ENCODE measurements around the gene CTNNBL1. TPM values are rescaled to one million over a fixed set of nuclear protein-coding genes. Genes with fewer than 3 reads are reported as not detected.

Gene CTNNBL1
- total RNA-seq, 1 donor = 19.5 TPM

GRCh38 chr20:37881601-37882343 is 187.9 kb downstream of the CTNNBL1 start:
- no peak for TF ChIP-seq CTCF (IDR thresholded peaks at IDR 0.05; ENCODE audit: extremely low read depth, low read depth, low read length)
- DNase-seq (ENCODE audit: insufficient read length, low spot score, missing footprints) = peak; percentile 69
- no peak overlapping the region for H3K4me2 ChIP-seq (ENCODE audit: insufficient read depth, low read length)
- no peak overlapping the region for H3K4me3 ChIP-seq (ENCODE audit: insufficient read depth, low read length)
- peaks cover 7% of the 10 kb centered on the region for H3K27me3 ChIP-seq (ENCODE audit: insufficient read depth, low read length)
- H3K27ac ChIP-seq (ENCODE audit: low read depth, low read length) = no peak overlapping the region
- no peaks in the 10 kb centered on the region for H3K4me1 ChIP-seq (ENCODE audit: insufficient read depth, low read length)
- no peak overlapping the region for H2AFZ ChIP-seq (ENCODE audit: low read length)
- no peaks in the 10 kb centered on the region for H3K9me3 ChIP-seq (ENCODE audit: low read depth, low read length)
- no peaks in the 10 kb centered on the region for H4K20me1 ChIP-seq (ENCODE audit: insufficient read depth, low read length)
- no peaks in the 10 kb centered on the region for H3K79me2 ChIP-seq (ENCODE audit: insufficient read depth, low read length)
- H3K36me3 ChIP-seq (ENCODE audit: insufficient read depth, low read length) = no peaks in the 10 kb centered on the region

GRCh38 chr20:37882961-37883712 is 189.3 kb downstream of the CTNNBL1 start:
- Histone ChIP-seq H3K4me1 (ENCODE audit: insufficient read depth, low read length) (no peaks in the 10 kb centered on the region), H3K27ac (ENCODE audit: low read depth, low read length) (no peak overlapping the region), H3K79me2 (ENCODE audit: insufficient read depth, low read length) (no peaks in the 10 kb centered on the region), H4K20me1 (ENCODE audit: insufficient read depth, low read length) (no peaks in the 10 kb centered on the region), H3K9me3 (ENCODE audit: low read depth, low read length) (no peaks in the 10 kb centered on the region), H3K4me3 (ENCODE audit: insufficient read depth, low read length) (no peak overlapping the region), H3K36me3 (ENCODE audit: insufficient read depth, low read length) (no peaks in the 10 kb centered on the region), H3K4me2 (ENCODE audit: insufficient read depth, low read length) (no peak overlapping the region), H3K27me3 (ENCODE audit: insufficient read depth, low read length) (peaks cover 7% of the 10 kb centered on the region), H2AFZ (ENCODE audit: low read length) (no peak overlapping the region)
- TF ChIP-seq CTCF (IDR thresholded peaks at IDR 0.05; ENCODE audit: extremely low read depth, low read depth, low read length) = no peak
- peak; percentile 71 for DNase-seq (ENCODE audit: insufficient read length, low spot score, missing footprints)

GRCh38 chr20:37885042-37885441 is 191.2 kb downstream of the CTNNBL1 start:
- H3K36me3 ChIP-seq (ENCODE audit: insufficient read depth, low read length) = no peaks in the 10 kb centered on the region
- no peak overlapping the region for H3K27ac ChIP-seq (ENCODE audit: low read depth, low read length)
- peak; percentile 47 for DNase-seq (ENCODE audit: insufficient read length, low spot score, missing footprints)
- H3K4me3 ChIP-seq (ENCODE audit: insufficient read depth, low read length) = no peak overlapping the region
- H3K9me3 ChIP-seq (ENCODE audit: low read depth, low read length) = no peaks in the 10 kb centered on the region
- peaks cover 7% of the 10 kb centered on the region for H3K27me3 ChIP-seq (ENCODE audit: insufficient read depth, low read length)
- H4K20me1 ChIP-seq (ENCODE audit: insufficient read depth, low read length) = no peaks in the 10 kb centered on the region
- H2AFZ ChIP-seq (ENCODE audit: low read length) = no peak overlapping the region
- no peaks in the 10 kb centered on the region for H3K4me1 ChIP-seq (ENCODE audit: insufficient read depth, low read length)
- no peaks in the 10 kb centered on the region for H3K79me2 ChIP-seq (ENCODE audit: insufficient read depth, low read length)
- TF ChIP-seq CTCF (IDR thresholded peaks at IDR 0.05; ENCODE audit: extremely low read depth, low read depth, low read length) = no peak
- H3K4me2 ChIP-seq (ENCODE audit: insufficient read depth, low read length) = no peak overlapping the region

All from osteoblast (primary cell).